ENCODE measurements around the gene PACRG.

GRCh38 chr6:162753775-162754174 is 26.0 kb downstream of the PACRG start:
- TF ChIP-seq POLR2AphosphoS5 (IDR thresholded peaks at IDR 0.05; ENCODE audit: low read depth, low read length) (no peak), SIN3A (IDR thresholded peaks at IDR 0.05; ENCODE audit: borderline replicate concordance, insufficient read depth, low read length) (no peak), REST (IDR thresholded peaks at IDR 0.05; ENCODE audit: insufficient read depth in 1 of 2, low read depth in 2 of 2, low read length in 2 of 2) (no peak), TAF1 (IDR thresholded peaks at IDR 0.05; ENCODE audit: borderline replicate concordance, insufficient read depth, low read length) (no peak)
